Cerebellar cortex (tissue), 1 donor: Measurements from ENCODE around the gene TXNRD1.
"Not testable (repeated sequence)": the region's sequence is repeated elsewhere in the genome, so short reads cannot be mapped to it uniquely, and the experiment has no call there.

ENCODE experiments used
- DNase-seq: peaks from one replicate; pipeline ENCODE4 v3.0.0-alpha.2; 2015; ENCODE audit warnings: low spot score

Gene TXNRD1

GRCh38 chr12:104280717-104281458 lies 65.3 kb downstream of the TXNRD1 start:
- no peak for DNase-seq

- no peak for DNase-seq
Measured at GRCh38 chr12:104281636-104282035, 66.1 kb downstream of the TXNRD1 start.

GRCh38 chr12:104282109-104282508 lies 66.5 kb downstream of the TXNRD1 start:
- peak; percentile 36 for DNase-seq

- peak; percentile 32 for DNase-seq
Measured at GRCh38 chr12:104285740-104286515, 70.3 kb downstream of the TXNRD1 start.

GRCh38 chr12:104286516-104287482 lies 71.2 kb downstream of the TXNRD1 start:
- peak; percentile 98 for DNase-seq

- peak; percentile 88 for DNase-seq
Measured at GRCh38 chr12:104288635-104289274, 73.2 kb downstream of the TXNRD1 start.

- DNase-seq, result no peak
Measured at GRCh38 chr12:104290320-104290719, 74.7 kb downstream of the TXNRD1 start.

- DNase-seq, result no peak
Measured at GRCh38 chr12:104290855-104291254, 75.3 kb downstream of the TXNRD1 start.

GRCh38 chr12:104291867-104292524 lies 76.4 kb downstream of the TXNRD1 start:
- DNase-seq, result no peak

- DNase-seq, result no peak
Measured at GRCh38 chr12:104292872-104293794, 77.6 kb downstream of the TXNRD1 start.

- DNase-seq, result not testable (repeated sequence)
Measured at GRCh38 chr12:104294158-104294859, 78.7 kb downstream of the TXNRD1 start.

- DNase-seq, result no peak
Measured at GRCh38 chr12:104294927-104295668, 79.5 kb downstream of the TXNRD1 start.

GRCh38 chr12:104295954-104296353 lies 80.4 kb downstream of the TXNRD1 start:
- no peak for DNase-seq

GRCh38 chr12:104296718-104297117 lies 81.1 kb downstream of the TXNRD1 start:
- no peak for DNase-seq

- no peak for DNase-seq
Measured at GRCh38 chr12:104297477-104298113, 82.0 kb downstream of the TXNRD1 start.

GRCh38 chr12:104299842-104300481 lies 84.4 kb downstream of the TXNRD1 start:
- DNase-seq, result no peak

- peak; percentile 74 for DNase-seq
Measured at GRCh38 chr12:104303538-104304151, 88.1 kb downstream of the TXNRD1 start, which contains the start of gene EID3. Gene EID3, plus strand, starts transcription at chr12:104303739. Its CDS starts 196 bp downstream, at chr12:104303935.
